Glomerular visceral epithelial cell (primary cell): ENCODE results near the gene SLC38A9.
"Not testable (repeated sequence)": the region's sequence is repeated elsewhere in the genome, so short reads cannot be mapped to it uniquely, and the experiment has no call there.

ENCODE experiments used
- DNase-seq: peaks from one replicate; pipeline ENCODE4 v3.0.0-alpha.2; 2016; ENCODE audit errors: extremely low spot score

The SLC38A9 gene

DNA sequence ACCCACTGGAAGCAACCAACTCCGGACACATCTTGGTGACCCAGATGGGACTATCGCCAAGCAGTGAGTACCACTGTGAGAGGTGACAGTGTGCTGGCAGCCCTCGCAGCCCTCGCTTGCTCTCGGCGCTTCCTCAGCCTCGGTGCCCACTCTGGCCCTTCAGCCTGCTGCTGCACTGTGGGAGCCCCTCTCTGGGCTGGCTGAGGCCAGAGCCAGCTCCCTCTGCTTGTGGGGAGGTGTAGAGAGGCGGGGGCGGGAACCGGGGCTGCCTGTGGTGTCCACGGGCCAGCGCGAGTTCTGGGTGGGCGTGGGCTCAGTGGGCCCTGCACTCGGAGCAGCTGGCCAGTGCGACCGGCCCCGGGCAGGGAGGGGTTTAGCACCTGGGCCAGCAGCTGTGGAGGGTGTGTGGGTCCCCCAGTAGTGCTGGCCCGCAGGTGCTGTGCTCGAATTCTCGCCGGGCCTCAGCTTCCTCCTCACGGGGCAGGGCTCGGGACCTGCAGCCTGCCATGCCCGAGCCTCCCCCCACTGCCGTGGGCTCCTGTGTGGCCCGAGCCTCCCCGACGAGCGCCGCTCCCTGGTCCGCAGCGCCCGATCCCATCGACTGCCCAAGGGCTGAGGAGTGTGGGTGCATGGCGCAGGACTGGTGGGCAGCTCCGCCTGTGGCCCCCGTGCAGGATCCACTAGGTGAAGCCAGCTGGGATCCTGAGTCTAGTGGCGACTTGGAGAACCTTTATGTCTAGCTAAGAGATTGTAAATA is 98.8 kb downstream of the SLC38A9 start:
- no peak for DNase-seq

- no peak for DNase-seq
These were observed 101.6 kb downstream of the SLC38A9 start for GRCh38 chr5:55610542-55610941.

GRCh38 chr5:55609413-55609812 is 102.7 kb downstream of the SLC38A9 start:
- DNase-seq: no peak

DNA sequence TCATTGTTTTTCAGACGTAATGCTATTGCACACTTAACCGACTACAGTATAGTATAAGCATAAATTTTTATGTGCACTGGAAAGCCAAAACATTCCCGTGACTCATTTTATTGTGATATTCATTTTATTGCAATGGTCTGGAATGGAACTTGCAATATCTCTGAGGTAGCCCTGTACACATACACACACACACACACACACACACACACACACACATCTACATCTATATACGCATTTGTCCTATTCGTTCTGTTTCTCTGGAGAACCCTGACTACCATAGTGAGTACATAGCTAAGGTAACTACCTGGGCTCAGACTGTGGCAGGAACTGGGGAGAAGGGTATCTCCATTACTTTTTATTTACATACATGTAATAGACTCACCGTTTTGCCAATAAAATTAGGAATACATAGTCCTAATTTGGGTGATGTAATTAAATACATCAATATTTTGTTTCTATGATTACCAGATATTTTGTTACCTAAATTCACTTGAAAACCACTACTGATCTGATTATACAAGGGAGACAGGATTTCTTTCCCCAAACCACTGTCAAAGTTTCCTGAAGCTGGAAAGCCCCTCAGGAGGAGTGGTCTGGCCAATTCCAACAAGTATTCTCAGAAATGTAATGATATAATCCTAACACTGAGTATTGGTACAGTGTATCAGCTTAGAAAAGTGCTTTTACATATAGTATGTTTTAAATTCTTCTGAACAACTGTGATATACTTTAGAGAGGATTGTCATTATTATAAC is 103.4 kb downstream of the SLC38A9 start:
- no peak for DNase-seq

- DNase-seq: not testable (repeated sequence)
These were observed 104.8 kb downstream of the SLC38A9 start for GRCh38 chr5:55607309-55607708.

DNA sequence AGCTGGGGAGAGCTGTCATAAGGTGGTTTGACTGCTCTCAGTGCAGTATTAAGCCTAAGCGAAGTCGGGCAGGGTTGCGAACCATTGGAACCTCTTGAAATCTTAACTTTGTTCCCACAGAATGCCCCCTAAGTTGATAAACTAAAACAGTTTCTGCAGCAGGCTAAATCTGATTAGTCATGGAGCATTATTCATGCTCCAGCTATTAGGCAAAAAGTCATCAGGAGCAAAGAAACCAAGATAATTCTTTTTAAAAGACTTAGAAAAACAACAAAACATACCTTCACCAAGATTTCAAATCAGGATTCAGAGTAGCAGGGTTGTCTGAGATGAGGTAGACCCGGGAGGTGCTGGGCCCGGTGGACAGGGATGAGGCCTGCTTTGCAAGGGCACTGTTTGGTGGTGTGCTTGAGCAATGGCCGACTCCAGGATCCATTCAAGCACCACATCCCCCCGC is 107.5 kb downstream of the SLC38A9 start:
- no peak for DNase-seq

DNA sequence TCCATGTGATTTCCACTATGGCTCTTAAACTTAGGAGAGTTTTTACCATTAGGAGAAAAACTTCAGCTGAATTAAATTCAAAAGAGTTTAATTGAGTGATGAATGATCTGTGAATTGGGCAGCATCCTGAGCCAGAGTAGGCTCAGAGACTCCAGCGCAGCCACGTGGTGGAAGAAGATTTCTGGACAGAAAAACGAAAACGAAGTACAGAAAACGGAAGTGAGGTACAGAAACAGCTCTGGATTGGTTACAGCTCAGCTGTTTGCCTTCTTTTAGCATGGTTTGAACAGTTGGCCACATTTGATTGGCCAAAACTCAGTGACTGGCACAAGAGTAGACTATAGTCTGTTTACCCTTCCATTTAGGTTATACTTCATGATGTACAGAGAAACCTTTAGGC is 108.2 kb downstream of the SLC38A9 start:
- no peak for DNase-seq

- no peak for DNase-seq
These were observed 110.5 kb downstream of the SLC38A9 start for GRCh38 chr5:55601628-55602027.

- DNase-seq: peak; percentile 33
These were observed 110.9 kb downstream of the SLC38A9 start for GRCh38 chr5:55601204-55601618.

GRCh38 chr5:55600497-55601203 is 111.5 kb downstream of the SLC38A9 start:
- DNase-seq: no peak

- DNase-seq: no peak
These were observed 112.0 kb downstream of the SLC38A9 start for GRCh38 chr5:55600086-55600485.

GRCh38 chr5:55599148-55600050 is 112.7 kb downstream of the SLC38A9 start:
- DNase-seq: no peak

GRCh38 chr5:55597014-55597981 is 114.8 kb downstream of the SLC38A9 start:
- peak; percentile 47 for DNase-seq

DNA sequence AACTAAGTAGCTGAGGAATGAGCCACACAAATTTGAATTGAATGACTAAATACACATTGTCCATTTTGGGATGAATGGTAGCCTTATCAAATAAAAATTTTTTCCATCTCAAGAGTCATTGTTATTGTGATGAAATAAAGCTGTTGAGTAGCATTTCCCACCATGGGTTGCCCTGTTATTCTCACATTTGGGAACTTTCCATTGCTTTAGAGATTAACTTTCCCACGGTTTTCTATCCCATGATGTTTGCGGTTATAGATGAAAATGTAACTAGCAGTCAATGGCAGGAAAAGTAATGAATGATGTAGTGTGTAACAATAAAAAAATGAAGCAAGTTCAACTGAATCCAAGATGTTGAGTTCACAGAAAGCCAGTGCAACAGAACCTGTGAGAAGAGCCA is 117.5 kb downstream of the SLC38A9 start:
- DNase-seq: no peak

DNA sequence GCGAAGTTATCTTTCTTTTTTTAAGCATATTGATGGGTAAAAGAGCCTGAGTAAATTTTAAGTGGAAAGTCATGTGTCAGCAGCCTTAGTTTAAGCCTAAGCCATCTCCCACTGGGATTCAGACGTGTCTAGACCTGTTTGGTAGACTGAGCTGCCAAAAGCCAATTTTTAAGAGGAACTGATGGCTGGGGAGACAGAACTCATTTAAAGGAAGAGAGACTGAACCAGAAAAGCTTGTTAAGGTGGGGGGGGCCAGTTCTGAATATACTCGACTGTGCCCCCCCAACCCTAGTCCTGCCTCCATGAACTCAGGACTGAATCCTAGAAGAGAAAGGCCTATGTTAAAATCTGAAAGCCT is 119.0 kb downstream of the SLC38A9 start:
- no peak for DNase-seq

DNA sequence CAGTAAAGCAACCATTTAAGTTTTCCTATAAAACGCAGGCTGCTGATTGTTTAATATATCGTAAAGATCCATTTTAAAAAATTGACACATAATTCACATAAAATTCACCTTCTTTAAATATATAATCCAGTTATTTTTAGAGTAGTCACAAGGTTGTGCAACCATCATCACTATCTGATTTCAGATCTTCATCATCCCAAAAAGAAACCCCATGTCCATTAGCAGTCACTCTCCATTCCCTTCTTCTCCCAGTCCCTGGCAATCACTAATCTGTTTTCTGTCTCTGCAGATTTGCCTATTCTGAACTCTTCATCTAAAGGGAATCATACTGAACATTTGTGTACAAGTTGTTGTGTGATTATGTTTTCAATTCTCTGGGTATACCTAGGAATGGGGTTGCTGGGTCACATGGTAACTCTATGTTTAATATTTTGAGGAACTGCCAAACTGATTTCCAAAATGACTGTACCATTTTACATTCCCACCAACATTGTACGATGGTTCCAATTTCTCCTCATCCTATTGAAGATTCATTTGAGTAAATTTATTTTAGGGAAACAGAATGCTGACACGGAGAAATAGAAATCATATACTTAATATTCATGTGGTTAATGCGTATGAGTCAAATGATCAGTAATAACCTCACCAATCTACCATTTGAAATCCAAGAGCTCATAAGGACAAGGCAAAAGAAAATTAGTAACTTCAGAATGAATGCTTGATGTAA is 119.6 kb downstream of the SLC38A9 start:
- DNase-seq: no peak

- no peak for DNase-seq
These were observed 120.4 kb downstream of the SLC38A9 start for GRCh38 chr5:55591686-55592085.

- DNase-seq: no peak
These were observed 126.9 kb downstream of the SLC38A9 start for GRCh38 chr5:55585206-55585610.

DNA sequence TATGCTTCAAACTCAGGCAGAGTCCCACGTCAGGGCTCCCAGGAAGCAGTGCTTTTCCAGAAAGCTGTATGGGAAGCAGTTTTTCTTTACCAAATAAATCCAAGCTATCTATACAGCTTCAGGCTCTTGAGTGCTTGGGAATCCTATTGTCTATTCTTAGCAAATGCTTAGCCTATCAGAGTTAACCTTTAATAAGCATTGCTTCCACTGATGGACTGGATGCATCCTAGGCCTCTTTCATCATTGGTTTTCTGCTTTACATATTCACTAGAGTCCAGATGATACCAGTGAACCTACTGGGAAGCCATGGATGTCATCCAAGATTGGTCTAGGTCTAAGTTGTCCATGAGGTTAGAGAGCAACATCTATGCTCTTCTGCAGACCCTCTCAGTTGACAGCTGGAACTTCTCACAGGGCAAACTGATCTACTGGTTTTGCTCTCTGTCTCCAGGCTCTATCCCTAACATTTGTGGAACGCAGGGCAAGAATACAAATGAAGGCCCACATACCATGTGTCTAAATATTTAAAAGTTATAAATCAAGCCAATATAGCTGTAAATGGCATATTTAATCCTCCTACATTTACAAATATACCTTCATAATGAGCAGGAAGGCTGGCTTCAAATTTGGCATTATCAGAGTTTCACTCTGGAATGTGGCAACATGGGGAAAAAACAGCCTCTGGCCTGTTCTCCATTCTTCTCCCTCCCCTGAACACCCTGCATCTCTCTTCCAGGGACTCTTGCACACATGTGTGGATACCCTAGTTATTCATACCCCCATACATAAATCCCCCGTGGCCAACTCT is 127.5 kb downstream of the SLC38A9 start:
- DNase-seq: no peak
